GM19468 (cell line): ENCODE measurements around the gene TMEM214.

Experiments used
- ATAC-seq: cut with Tn5 transposase; IDR thresholded peaks from one replicate; pipeline ENCODE4 v1.9.1; 2021; ENCODE audit warnings: mild to moderate bottlenecking, moderate library complexity, moderate number of reproducible peaks; ENCODE audit not compliant: unreplicated experiment; ENCODE audit errors: extremely low read depth

TMEM214 gene

DNA sequence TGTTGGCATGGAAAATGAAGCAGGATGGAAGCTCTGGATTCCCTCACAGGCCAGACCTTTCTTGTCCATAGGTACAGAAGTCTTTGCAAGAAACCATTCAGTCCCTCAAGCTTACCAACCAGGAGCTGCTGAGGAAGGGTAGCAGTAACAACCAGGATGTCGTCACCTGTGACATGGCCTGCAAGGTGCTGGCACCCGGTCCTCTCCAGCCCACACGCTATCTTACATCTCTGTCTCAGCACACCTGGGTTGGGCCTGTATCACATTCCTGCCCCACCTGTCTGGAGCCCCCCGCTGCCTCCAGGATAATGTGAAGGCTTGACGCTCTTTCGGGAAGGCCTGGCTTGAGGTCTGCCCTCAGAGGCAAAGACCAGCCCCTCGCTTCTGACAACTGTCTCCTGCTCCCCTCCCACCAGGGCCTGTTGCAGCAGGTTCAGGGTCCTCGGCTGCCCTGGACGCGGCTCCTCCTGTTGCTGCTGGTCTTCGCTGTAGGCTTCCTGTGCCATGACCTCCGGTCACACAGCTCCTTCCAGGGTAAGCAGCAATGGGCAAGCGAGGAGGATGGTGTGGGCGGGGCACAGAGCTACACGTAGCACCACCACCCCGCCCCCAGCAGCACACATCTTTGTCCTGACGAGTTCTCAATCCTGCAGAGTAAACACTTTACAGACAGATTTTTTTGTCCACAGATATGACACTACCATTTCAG lies 6.0 kb downstream of the TMEM214 start:
- no peak for ATAC-seq

DNA sequence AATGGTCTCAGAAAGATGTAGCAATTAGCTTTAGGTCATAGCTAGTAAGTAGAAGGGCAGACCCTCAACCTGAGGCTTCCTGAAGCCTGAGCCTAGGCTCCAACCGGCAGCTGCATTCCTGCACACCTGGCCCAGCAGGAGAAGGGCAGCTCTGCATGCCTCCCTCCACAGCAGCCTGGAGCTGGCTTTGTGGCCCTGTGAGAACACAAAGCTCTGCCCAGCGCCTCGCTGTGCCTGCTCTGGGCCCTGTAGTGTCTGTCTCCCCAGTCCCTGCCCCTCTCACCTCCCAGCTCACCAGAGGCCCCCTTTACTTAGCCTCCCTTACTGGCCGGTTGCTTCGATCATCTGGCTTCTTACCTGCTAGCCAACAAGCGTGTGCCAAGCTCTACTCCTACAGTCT lies 6.7 kb downstream of the TMEM214 start:
- no peak for ATAC-seq

DNA sequence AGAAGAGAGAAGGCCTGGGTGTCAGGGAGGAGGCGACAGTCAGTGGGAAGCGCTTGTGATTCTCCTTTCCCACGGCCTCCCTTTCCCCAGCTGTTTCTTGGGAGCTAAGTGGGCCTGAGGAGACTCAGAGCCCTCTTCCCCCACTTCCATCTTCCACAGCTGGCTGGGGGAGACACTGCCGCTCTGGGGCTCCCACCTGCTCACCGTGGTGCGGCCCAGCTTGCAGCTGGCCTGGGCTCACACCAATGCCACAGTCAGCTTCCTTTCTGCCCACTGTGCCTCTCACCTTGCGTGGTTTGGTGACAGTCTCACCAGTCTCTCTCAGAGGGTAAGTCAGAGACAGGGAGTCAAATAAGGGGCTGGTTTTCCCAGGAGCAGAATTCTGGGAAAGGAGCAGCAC lies 7.1 kb downstream of the TMEM214 start:
- ATAC-seq, result no peak

DNA sequence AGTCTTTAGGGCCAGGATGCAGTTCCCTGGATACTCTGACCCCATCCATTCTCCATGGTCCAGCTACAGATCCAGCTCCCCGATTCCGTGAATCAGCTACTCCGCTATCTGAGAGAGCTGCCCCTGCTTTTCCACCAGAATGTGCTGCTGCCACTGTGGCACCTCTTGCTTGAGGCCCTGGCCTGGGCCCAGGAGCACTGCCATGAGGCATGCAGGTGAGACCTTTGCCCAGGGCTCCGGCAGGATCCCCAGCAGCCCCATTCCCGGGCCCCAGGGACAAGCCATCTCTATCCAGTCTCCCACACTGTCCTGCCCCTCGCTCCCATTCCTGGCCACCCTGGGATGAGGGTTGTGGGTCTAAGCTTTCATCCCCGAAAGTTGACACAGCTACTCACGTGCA lies 7.5 kb downstream of the TMEM214 start:
- ATAC-seq, result no peak

DNA sequence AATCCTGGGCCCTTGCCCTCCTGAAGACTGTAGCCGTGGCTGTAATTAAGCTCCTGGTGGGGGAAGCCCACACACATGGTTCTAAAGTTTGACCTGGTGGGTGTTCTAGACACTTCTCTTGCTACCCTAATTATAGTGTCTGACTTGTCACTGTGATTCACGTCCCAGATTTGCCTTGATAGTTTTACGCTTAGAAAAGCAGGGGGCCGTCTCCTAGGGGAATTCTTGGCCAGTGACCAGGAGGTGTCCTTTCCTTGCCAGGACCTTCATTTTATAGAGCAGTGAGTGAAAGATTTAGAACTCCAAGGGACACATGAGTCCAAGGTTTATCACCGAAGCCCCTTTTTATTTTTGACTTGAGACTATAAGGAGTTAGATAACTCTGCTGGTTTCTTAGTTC lies 9.0 kb downstream of the TMEM214 start:
- ATAC-seq, result no peak

DNA sequence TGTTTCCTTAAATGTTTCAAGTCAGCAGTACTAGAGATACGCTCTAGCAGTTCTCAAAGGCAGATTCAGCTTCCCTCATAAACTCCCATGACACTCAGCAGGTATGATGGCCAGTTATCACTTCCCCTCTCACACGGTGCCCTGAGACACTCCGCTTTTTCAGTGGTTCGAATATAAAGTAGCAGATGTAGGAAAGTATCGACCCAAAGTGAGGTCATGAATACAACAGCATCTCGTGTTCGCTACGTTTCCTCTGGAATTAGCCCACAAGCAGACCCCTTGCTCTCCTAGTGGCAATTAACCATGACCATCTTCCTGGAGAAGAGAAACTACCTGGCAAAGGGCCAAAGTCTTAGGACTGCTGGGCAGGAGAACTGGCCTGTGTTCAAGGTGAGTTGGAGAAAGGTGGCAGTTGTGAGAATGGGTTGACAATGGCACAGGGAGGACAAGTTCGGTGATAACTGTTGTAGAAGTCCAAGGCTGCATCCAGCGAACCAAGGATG lies 9.4 kb downstream of the TMEM214 start:
- ATAC-seq, result no peak

DNA sequence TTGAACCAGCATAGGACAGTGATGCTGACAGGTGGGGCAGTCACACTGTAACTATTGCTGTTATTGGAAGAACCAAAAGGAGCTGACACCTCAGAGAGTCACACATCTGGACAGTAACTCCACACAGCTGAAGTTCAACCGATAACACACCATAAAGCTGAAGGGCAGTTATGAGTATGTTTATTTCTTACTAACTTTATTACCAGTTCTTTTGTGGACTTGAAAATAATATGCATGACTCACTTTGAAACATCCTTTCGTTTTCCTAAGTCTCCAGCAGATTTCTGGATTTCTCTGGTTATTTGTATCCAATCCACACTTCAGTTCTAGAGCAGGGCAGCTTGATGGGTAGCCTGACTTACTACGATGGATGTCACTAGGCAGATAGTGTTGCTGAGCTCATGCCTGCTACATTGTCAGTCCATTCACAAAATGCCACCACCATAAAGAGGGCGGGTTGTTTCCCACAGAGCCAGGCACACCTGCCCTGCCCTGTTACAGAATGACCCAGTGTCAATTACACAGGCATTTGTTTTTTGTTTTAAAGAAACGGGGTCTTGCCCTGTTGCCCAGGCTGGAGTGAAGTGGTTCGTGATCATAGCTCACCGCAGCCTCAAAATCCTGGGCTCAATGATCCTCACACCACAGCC lies 10.3 kb downstream of the TMEM214 start:
- no peak for ATAC-seq

DNA sequence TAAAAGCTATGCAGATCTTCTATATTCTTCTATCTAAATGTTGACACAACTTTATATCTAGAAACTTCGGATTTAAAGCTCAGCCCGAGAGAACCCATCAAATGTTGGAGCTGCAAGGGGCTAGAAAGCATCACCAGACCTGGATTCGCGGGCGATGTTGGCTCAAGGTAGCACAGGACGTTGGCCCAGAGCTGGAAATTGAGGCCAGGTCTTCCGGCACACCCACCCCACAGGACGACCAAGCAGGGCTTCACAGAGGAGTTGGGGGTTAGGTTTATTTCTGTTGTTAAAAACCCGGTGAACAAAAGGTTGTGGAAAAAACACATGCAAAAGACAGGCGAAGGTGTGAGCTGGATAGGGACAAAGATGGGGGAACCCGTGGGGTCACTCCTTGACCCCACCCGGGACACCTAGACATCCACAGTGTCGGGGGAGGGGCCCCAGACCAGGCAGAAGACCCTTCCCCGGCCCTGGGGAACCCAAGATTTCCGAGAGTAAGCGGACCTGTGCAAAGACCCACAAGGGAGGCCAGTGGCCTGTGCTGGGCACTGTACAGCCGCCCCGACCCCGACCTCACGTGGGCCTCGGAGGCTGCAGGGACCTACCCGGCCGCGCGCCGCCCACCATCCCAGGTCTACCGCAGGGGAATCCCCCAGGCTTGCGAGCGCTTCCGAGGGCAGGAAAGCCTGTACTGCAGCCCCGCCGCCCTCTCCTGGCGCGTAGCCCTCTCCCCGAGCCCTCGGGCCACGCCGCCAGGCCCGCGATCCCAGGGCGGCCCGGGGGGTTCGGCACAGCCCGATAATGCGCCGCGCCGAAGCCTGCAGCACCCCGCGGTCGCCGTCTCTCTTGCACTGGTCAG lies 16.9 kb downstream of the TMEM214 start:
- no peak for ATAC-seq

DNA sequence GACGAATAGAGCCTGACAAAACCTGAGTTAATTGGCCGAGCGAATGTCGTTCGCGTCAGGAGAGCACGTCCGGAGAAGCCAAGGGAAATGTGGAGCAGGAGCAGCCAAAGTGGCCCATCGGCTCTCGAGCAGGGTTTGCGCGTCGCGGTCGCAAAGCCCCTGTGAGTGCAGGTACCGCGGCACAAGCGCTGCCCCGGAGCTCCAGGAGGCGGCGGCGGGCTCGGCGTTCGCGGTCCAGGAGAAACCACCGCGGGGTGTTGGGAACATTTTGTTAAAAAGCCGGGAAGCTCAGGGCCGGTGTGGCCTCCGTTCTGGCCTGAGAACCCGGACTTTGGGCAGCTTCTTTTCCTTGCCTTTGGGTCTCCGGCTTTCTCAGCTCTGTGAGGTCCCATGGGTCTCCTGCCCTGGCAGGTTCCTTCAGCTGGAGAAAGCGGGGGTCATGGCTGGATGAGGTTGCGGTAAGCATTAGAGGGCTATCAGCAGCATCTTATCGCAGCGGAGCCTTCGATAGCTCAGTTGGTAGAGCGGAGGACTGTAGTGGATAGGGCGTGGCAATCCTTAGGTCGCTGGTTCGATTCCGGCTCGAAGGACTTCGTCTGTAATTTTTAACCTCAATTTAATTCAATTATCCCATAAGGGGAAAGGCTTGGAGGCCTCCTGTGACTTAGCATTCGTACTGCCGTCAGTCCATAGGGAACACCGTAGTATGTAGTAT lies 17.7 kb downstream of the TMEM214 start:
- ATAC-seq, result peak; percentile 28

DNA sequence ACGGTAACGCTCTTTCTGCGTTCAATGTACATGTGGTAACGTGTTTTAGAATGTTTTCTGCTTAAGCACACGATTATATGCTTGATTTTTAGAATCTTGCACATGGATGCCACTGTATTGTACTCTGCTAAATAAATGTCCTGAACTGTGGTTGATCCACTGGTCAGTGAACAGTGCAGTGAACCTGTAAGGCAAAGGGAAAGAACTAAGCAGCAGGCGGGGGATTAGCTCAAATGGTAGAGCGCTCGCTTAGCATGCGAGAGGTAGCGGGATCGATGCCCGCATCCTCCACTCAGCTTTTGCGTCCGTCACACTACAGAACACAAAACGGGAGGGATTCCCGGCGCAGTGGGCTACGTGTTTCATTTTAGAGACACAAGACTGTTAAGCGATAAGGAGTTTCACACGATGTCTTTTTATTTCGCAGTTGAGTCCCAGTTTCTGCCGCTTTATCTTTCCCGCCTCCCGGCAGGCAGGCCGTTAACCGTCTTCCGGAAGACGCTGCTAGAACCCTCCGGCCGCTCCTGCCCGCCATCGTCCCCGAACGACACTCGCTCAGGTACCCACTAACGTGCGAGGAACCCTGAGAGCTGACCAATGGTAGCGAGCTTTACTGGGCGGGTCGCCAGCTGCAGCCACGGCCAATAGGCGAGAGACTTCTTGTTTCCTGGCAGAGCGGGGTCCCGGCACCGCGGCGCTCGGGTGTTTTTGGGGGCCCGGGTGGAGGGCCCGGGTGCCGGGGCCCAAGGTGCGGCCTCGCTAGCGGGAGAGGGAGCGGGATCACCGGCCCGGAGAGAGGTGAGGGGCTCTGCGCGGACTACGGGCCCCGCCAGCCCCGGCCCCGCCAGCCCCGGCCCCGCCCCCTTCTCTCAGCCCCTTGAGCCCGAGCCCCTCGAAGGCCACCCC lies 18.5 kb downstream of the TMEM214 start, which contains the start of gene AGBL5:
Gene AGBL5 (plus strand): TSS at position 673 of the 906 bp plus-strand sequence. CDS start 1,291 bp downstream, outside the sequence.
- peak; percentile 42 for ATAC-seq

DNA sequence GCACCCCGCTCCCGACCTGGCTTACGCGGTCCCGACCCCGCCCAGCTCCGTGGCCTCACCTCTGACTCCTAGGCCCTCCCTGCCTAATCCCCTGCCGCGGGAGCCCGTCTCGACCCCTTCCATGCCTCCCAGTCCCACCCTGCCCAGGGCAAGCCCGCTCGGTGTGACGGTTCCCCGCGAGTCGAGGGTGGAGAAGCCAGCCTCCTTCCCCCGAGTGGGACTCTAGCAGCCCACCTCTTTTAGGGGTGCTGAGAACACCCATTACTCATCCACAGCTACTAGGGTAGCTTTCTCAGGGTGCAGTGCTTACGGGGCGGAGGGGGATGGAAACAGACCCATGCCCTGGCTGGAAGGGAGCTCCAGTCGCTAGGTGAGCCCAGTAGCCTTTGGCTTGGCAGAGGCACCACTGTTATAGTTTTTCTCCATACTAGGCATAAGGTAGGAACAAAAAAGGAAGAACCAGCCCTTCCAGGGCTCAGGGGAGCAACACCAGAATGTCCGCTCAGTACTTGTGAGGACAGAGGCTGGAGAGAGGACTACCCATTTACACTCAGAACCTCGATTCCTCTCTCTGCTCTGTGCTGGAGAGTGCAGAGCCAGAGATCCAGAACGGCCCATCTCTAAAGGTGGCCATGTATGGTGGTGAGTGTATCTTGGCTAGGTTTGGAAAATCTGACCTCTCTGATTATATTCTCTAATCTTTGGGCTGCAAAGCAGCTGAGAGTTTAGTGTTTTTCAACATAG lies 19.3 kb downstream of the TMEM214 start:
- ATAC-seq, result no peak

DNA sequence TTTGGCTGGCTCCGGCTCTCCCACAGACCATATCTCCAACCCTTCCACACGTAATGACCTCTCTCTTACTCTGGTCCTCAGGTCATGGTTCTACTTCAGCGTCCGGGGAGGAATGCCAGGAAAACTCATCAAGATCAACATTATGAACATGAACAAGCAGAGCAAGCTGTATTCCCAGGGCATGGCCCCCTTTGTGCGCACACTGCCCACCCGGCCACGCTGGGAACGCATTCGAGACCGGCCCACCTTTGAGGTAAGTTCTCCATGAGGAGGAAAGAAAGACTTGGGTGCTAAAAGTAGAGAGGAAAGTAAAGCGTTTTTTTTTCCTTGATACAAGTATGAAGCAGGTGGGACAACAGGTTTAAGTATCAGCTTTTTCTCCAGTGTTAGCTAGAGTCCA lies 20.6 kb downstream of the TMEM214 start:
- no peak for ATAC-seq

DNA sequence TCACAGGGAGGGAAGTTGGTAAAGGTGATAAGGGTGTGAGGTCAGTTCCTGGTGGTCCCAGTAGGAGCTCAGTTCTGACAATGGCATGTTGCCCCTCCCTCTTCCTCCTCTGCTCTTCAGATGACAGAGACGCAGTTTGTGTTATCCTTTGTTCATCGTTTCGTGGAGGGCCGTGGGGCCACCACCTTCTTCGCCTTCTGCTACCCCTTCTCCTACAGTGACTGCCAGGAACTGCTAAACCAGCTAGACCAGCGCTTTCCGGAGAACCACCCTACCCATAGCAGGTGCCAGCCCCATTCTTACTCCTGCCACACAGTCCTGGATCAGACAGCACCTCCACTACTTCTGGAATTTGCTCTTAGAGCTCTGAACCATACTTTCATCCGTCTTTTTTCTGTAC lies 21.0 kb downstream of the TMEM214 start:
- ATAC-seq, result no peak

DNA sequence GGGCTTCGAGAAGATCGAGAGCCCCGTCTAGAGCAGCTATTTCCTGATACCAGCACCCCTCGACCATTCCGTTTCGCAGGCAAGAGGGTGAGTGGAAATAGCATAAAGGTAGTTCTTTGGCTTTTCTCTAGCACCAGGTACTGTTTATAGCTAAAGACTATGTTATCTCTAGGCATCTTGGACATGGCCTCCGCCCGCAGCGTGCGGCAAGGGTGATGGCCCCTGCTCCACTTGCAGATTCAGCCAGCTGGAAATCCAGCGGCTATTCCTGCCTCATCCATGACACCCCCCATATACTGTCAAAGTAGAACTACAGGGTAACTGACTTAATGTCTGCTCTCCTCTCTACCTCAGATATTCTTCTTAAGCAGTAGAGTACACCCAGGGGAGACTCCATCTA lies 22.0 kb downstream of the TMEM214 start:
- no peak for ATAC-seq

DNA sequence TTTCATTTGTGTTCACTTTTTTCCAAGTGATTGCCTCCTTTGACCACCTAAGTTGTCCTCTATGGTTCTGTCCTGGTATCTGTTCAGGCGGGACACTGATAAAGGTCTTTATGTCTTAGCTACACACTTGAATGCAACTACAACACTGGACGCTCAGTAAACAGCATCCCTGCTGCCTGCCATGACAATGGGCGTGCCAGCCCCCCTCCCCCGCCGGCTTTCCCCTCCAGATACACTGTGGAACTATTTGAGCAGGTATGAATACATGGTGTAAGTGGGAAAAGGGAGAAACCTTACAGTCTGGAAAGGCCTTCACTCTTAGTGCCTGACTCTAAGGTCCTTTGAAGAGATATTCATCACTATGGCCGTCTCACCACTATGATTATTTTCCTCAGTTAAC lies 24.4 kb downstream of the TMEM214 start:
- ATAC-seq, result no peak

DNA sequence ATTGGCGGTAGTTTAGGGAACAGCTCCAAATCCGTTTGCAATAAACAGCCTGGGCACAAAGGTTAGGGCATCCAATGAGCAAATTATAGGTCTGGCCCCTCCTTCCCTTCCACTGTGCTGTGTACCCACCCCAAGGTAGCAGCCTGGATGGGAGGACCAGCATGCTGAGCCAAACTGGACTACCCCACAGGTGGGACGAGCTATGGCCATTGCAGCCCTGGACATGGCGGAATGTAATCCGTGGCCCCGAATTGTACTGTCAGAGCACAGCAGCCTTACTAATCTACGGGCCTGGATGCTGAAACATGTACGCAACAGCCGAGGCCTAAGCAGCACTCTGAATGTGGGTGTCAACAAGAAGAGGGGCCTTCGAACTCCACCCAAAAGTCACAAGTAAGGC lies 25.4 kb downstream of the TMEM214 start:
- ATAC-seq, result no peak

DNA sequence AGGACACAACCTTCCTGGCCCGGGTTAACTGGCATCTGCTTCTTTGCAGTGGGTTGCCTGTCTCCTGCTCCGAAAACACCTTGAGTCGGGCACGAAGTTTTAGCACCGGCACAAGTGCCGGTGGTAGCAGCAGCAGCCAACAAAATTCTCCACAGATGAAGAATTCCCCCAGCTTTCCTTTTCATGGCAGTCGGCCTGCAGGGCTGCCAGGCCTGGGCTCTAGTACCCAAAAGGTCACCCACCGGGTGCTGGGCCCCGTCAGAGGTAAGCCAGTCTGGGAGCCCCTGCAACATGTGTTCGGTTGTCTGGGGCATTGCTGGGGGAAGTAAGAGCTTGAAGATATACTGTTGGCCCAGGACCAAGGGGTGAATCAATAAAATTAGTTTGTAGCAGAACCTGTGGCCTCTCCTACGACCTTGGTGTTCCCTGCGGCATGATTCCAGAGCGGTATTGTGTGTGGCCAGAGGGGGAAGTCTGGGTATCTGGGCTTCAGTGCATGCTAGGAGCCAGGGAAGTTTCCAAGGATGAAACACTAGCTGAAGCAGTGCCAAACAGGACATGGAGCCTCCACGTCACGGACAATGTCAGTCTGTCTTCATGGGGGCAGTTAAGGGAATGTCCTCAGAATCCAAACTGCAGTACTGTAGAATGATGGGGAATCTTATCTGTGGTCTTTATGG lies 26.5 kb downstream of the TMEM214 start:
- no peak for ATAC-seq

DNA sequence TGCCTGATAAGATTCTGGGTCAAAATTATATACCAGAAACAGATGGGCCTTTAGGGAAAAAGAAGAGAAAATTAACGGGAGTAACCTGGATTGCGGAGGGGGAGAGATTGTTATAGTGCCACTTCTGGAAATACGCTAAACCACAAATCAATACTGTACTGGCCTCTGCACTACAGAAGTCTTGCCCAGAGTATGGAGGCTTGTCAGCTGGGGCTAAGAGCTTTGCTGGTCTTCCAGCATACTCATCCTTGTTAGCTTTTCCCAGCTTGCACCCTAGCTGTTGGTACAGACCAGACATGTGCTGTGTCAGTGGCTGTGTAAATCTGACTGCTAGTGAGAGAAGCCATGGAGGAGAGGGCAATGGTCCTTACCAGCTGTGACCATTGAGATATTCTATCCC lies 27.6 kb downstream of the TMEM214 start:
- no peak for ATAC-seq
